ENCODE data around the gene GSTCD.
"Not testable (repeated sequence)": the region's sequence is repeated elsewhere in the genome, so short reads cannot be mapped to it uniquely, and the experiment has no call there.

Gene GSTCD

GRCh38 chr4:105715692-105716278 lies 7.2 kb downstream of the GSTCD start:
- DNase-seq: no peak

- DNase-seq: no peak
Observed at GRCh38 chr4:105719204-105719603, 10.6 kb downstream of the GSTCD start.

- no peak for DNase-seq
Observed at GRCh38 chr4:105725623-105726022, 17.0 kb downstream of the GSTCD start.

GRCh38 chr4:105729895-105730294 lies 21.3 kb downstream of the GSTCD start:
- not testable (repeated sequence) for DNase-seq

GRCh38 chr4:105735217-105735616 lies 26.6 kb downstream of the GSTCD start:
- not testable (repeated sequence) for DNase-seq

GRCh38 chr4:105741548-105741947 lies 33.0 kb downstream of the GSTCD start:
- no peak for DNase-seq

GRCh38 chr4:105748222-105748621 lies 39.6 kb downstream of the GSTCD start:
- DNase-seq: no peak

GRCh38 chr4:105751718-105752299 lies 43.2 kb downstream of the GSTCD start:
- DNase-seq: no peak

- no peak for DNase-seq
Observed at GRCh38 chr4:105753361-105753760, 44.8 kb downstream of the GSTCD start.

GRCh38 chr4:105755375-105755774 lies 46.8 kb downstream of the GSTCD start:
- no peak for DNase-seq

GRCh38 chr4:105758958-105759357 lies 50.4 kb downstream of the GSTCD start:
- no peak for DNase-seq

- no peak for DNase-seq
Observed at GRCh38 chr4:105765690-105766407, 57.3 kb downstream of the GSTCD start.

- DNase-seq: no peak
Observed at GRCh38 chr4:105767579-105767978, 59.0 kb downstream of the GSTCD start.

- not testable (repeated sequence) for DNase-seq
Observed at GRCh38 chr4:105770524-105770923, 61.9 kb downstream of the GSTCD start.

- not testable (repeated sequence) for DNase-seq
Observed at GRCh38 chr4:105772065-105772464, 63.5 kb downstream of the GSTCD start.

GRCh38 chr4:105775760-105776415 lies 67.3 kb downstream of the GSTCD start:
- not testable (repeated sequence) for DNase-seq

- no peak for DNase-seq
Observed at GRCh38 chr4:105780176-105780575, 71.6 kb downstream of the GSTCD start.

- no peak for DNase-seq
Observed at GRCh38 chr4:105784761-105785160, 76.2 kb downstream of the GSTCD start.

- no peak for DNase-seq
Observed at GRCh38 chr4:105785792-105786191, 77.2 kb downstream of the GSTCD start.

GRCh38 chr4:105786748-105787147 lies 78.2 kb downstream of the GSTCD start:
- DNase-seq: no peak

- DNase-seq: no peak
Observed at GRCh38 chr4:105797225-105797624, 88.6 kb downstream of the GSTCD start.

GRCh38 chr4:105805501-105806120 lies 97.0 kb downstream of the GSTCD start:
- no peak for DNase-seq

- no peak for DNase-seq
Observed at GRCh38 chr4:105807496-105807895, 98.9 kb downstream of the GSTCD start.

All from activated CD4-positive, alpha-beta T cell treated with anti-CD3 and anti-CD28 coated beads, Interleukin-2, amount 50 U/mL, for 48 hours (primary cell).